H1 (cell line): ENCODE data around the gene HAS3. TPM values are rescaled to one million over a fixed set of nuclear protein-coding genes. Genes with fewer than 3 reads are reported as not detected.
A peak's percentile ranks its signal among the peaks of the same experiment; 100 is the strongest.

Experiments
- CTCF ChIA-PET: fragments of 300-600 bp; sonication (Branson Sonifier 250); formaldehyde crosslinking; loops from one replicate; lab custom pipeline; 2021; ENCODE audit not compliant: partially characterized antibody; lab: Charles Lee
- POLR2A ChIA-PET: fragments of 300-600 bp; sonication (Branson Sonifier 250); formaldehyde crosslinking; loops from one replicate; lab custom pipeline; 2021; ENCODE audit warnings: inconsistent platforms; ENCODE audit not compliant: partially characterized antibody; lab: Charles Lee
- DNase-seq, 2 experiments: peaks; one replicate each; pipeline versions ENCODE4 v3.0.0 to v3.0.0-alpha.2; 2010 to 2022; ENCODE audit warnings: low spot score in 2 of 2, low read depth in 1 of 2, mixed read lengths in 1 of 2
- FAIRE-seq: peaks from 2 replicates; lab custom pipeline; 2011; peaks lifted over from hg19 to GRCh38; lab: Jason Lieb, UNC
- H2AFZ ChIP-seq: 2 replicates; pipeline ENCODE4 v1.8.1; 2012; ENCODE audit warnings: low read length, inconsistent platforms
- H2AK5ac ChIP-seq: 2 replicates; pipeline ENCODE4 v1.6.1; 2013; ENCODE audit warnings: low read depth, low read length
- H2BK120ac ChIP-seq: replicated peaks from 2 replicates; pipeline ENCODE3; 2013; ENCODE audit warnings: low read depth, low read length, inconsistent platforms
- H2BK12ac ChIP-seq: 2 replicates; pipeline ENCODE4 v1.6.1; 2013; ENCODE audit warnings: low read depth, low read length
- H2BK15ac ChIP-seq: 2 replicates; pipeline ENCODE4 v1.6.1; 2013; ENCODE audit warnings: low read length
- H2BK20ac ChIP-seq: 2 replicates; pipeline ENCODE4 v1.6.1; 2013; ENCODE audit warnings: low read length
- H2BK5ac ChIP-seq: 2 replicates; pipeline ENCODE4 v1.6.1; 2013; ENCODE audit warnings: low read depth, low read length
- H3K14ac ChIP-seq: 2 replicates; pipeline ENCODE4 v1.6.1; 2013; ENCODE audit warnings: inconsistent platforms; ENCODE audit not compliant: insufficient read length
- H3K18ac ChIP-seq: 2 replicates; pipeline ENCODE4 v1.6.1; 2013; ENCODE audit warnings: low read length; ENCODE audit errors: extremely low read depth
- H3K23ac ChIP-seq: 2 replicates; pipeline ENCODE4 v1.6.1; 2013; ENCODE audit warnings: inconsistent platforms; ENCODE audit not compliant: insufficient read length
- H3K23me2 ChIP-seq: 2 replicates; pipeline ENCODE4 v1.6.1; 2013; ENCODE audit warnings: low read depth, low read length
- H3K27ac ChIP-seq: 2 replicates; pipeline ENCODE4 v1.6.1; 2011; ENCODE audit warnings: low read depth, low read length, inconsistent platforms
- H3K27me3 ChIP-seq, 4 experiments: replicated peaks in 1 of 4; 1 replicate in 1 of 4; 2 replicates in 3 of 4; pipeline versions ENCODE4 v1.6.1 to v1.8.1; 2011 to 2013; ENCODE audit warnings: low read length in 3 of 4, mild to moderate bottlenecking in 3 of 4, inconsistent platforms in 2 of 4, mixed read lengths in 2 of 4, moderate library complexity in 1 of 4; ENCODE audit not compliant: control insufficient read depth in 3 of 4, insufficient read depth in 3 of 4; ENCODE audit errors: extremely low read depth in 1 of 4
- H3K36me3 ChIP-seq, 4 experiments: 2 replicates each; pipeline versions ENCODE4 v1.6.1 to v1.8.1; 2011 to 2013; ENCODE audit warnings: mild to moderate bottlenecking in 4 of 4, low read length in 3 of 4, moderate library complexity in 2 of 4, control low read depth in 1 of 4, inconsistent platforms in 1 of 4; ENCODE audit not compliant: insufficient read depth in 4 of 4, control insufficient read depth in 2 of 4
- H3K4ac ChIP-seq: replicated peaks from 2 replicates; pipeline ENCODE3; 2013; ENCODE audit warnings: low read length, low read depth, mixed read lengths, inconsistent platforms; ENCODE audit not compliant: insufficient read length
- H3K4me1 ChIP-seq, 4 experiments: replicated peaks in 1 of 4; 1 replicate in 1 of 4; 2 replicates in 3 of 4; pipeline versions ENCODE4 v1.6.1 to v1.8.1; 2011 to 2013; ENCODE audit warnings: low read length in 3 of 4, inconsistent platforms in 2 of 4, mixed read lengths in 1 of 4; ENCODE audit not compliant: insufficient read depth in 4 of 4, control insufficient read depth in 3 of 4
- H3K4me2 ChIP-seq, 2 experiments: 2 replicates each; pipeline versions ENCODE4 v1.6.1 to v1.8.1; 2011 to 2013; ENCODE audit warnings: low read depth in 2 of 2, low read length in 2 of 2, control low read depth in 1 of 2, inconsistent platforms in 1 of 2, mild to moderate bottlenecking in 1 of 2; ENCODE audit not compliant: insufficient read depth in 1 of 2
- H3K4me3 ChIP-seq, 4 experiments: fragments of 200-600, 300-600 bp in 1 of 4; sonication (generic), shearing (Covaris generic), sonication (Bioruptor Twin) in 1 of 4; 2 replicates each; pipeline versions ENCODE4 v1.5.1 to v1.8.1; 2011 to 2016; ENCODE audit warnings: low read length in 4 of 4, low read depth in 3 of 4, control low read depth in 2 of 4, inconsistent platforms in 2 of 4, mild to moderate bottlenecking in 2 of 4, mixed read lengths in 1 of 4, moderate library complexity in 1 of 4; ENCODE audit not compliant: insufficient read depth in 2 of 4; ENCODE audit errors: extremely low read depth in 1 of 4
- H3K56ac ChIP-seq: replicated peaks from 2 replicates; pipeline ENCODE3; 2013; ENCODE audit warnings: low read depth, mild to moderate bottlenecking, mixed read lengths, low read length, inconsistent platforms; ENCODE audit not compliant: insufficient read length
- H3K79me1 ChIP-seq: 2 replicates; pipeline ENCODE4 v1.6.1; 2013; ENCODE audit warnings: low read depth, low read length, control low read depth
- H3K79me2 ChIP-seq, 2 experiments: 2 replicates each; pipeline versions ENCODE4 v1.6.1 to v1.8.1; 2012 to 2013; ENCODE audit warnings: low read length in 2 of 2, mild to moderate bottlenecking in 2 of 2, inconsistent platforms in 1 of 2; ENCODE audit not compliant: insufficient read depth in 2 of 2, control insufficient read depth in 1 of 2
- H3K9ac ChIP-seq, 4 experiments: replicated peaks in 1 of 4; 1 replicate in 1 of 4; 2 replicates in 3 of 4; pipeline versions ENCODE4 v1.6.1 to v1.8.1; 2011 to 2013; ENCODE audit warnings: low read depth in 3 of 4, low read length in 3 of 4, control low read depth in 2 of 4, mild to moderate bottlenecking in 2 of 4, moderate library complexity in 2 of 4, inconsistent platforms in 1 of 4; ENCODE audit errors: extremely low read depth in 1 of 4
- H3K9me3 ChIP-seq, 2 experiments: 2 replicates each; pipeline versions ENCODE4 v1.6.1 to v1.8.1; 2012 to 2013; ENCODE audit warnings: mild to moderate bottlenecking in 2 of 2, moderate library complexity in 2 of 2, control low read depth in 1 of 2, inconsistent platforms in 1 of 2, low read depth in 1 of 2, low read length in 1 of 2, mixed read lengths in 1 of 2; ENCODE audit not compliant: insufficient read depth in 2 of 2
- H4K20me1 ChIP-seq, 2 experiments: replicated peaks in 1 of 2; 2 replicates each; pipeline versions ENCODE3 to v1.8.1; 2011 to 2013; ENCODE audit warnings: inconsistent platforms in 2 of 2, low read length in 2 of 2, mild to moderate bottlenecking in 1 of 2; ENCODE audit not compliant: insufficient read depth in 2 of 2, control insufficient read depth in 1 of 2
- H4K5ac ChIP-seq: 2 replicates; pipeline ENCODE4 v1.6.1; 2013; ENCODE audit warnings: low read length, low read depth, mixed read lengths, inconsistent platforms; ENCODE audit not compliant: insufficient read length
- H4K8ac ChIP-seq: 2 replicates; pipeline ENCODE4 v1.8.0; 2013; ENCODE audit warnings: mild to moderate bottlenecking, moderate library complexity, low read length, inconsistent platforms; ENCODE audit not compliant: insufficient read depth; ENCODE audit errors: extremely low read depth
- H4K91ac ChIP-seq: replicated peaks from 2 replicates; pipeline ENCODE3; 2013; ENCODE audit warnings: low read length, mixed read lengths, inconsistent platforms; ENCODE audit not compliant: insufficient read length
- ASH2L ChIP-seq: fragments of 200-600, 300-600 bp; sonication (generic); IDR thresholded peaks from one replicate; pipeline ENCODE4 v1.7.1; 2017; ENCODE audit warnings: low read length
- CBX8 ChIP-seq: fragments of 300-800, 300-1000 bp; sonication (generic); IDR thresholded peaks from 2 replicates; pipeline ENCODE4 v1.7.1; 2016; ENCODE audit warnings: low read depth, low read length, borderline replicate concordance
- CHD1 ChIP-seq: IDR thresholded peaks from 2 replicates; pipeline ENCODE4 v1.6.1; 2012; ENCODE audit warnings: low read depth, low read length, improper control_type of control experiment
- CREB1 ChIP-seq: IDR thresholded peaks from 2 replicates; pipeline ENCODE4 v1.6.1; 2012; ENCODE audit warnings: inconsistent platforms
- EP300 ChIP-seq, 2 experiments: IDR thresholded peaks; 1 replicate in 1 of 2; 2 replicates in 1 of 2; pipeline ENCODE4 v1.6.1; 2011 to 2012; ENCODE audit warnings: low read depth in 2 of 2, low read length in 2 of 2, mild to moderate bottlenecking in 2 of 2, borderline replicate concordance in 1 of 2, inconsistent platforms in 1 of 2, moderate library complexity in 1 of 2
- EZH2 ChIP-seq: fragments of 200-600 bp; sonication (generic); IDR thresholded peaks from 2 replicates; pipeline ENCODE4 v1.7.1; 2012; ENCODE audit warnings: low read depth, mild to moderate bottlenecking, moderate library complexity, low read length, inconsistent platforms; ENCODE audit not compliant: severe bottlenecking
- JUN ChIP-seq: IDR thresholded peaks from 2 replicates; pipeline ENCODE4 v1.6.1; 2011; ENCODE audit warnings: low read depth, mild to moderate bottlenecking, improper control_type of control experiment, low read length
- RXRA ChIP-seq: IDR thresholded peaks from 2 replicates; pipeline ENCODE4 v1.6.1; 2011; ENCODE audit warnings: low read depth, mild to moderate bottlenecking, low read length, moderate library complexity; ENCODE audit not compliant: insufficient read depth
- SIN3A ChIP-seq, 2 experiments: IDR thresholded peaks in 1 of 2; conservative IDR thresholded peaks in 1 of 2; 2 replicates each; pipeline ENCODE4 v1.6.1; 2011 to 2012; ENCODE audit warnings: low read length in 2 of 2, improper control_type of control experiment in 1 of 2, low read depth in 1 of 2, mild to moderate bottlenecking in 1 of 2
- SP1 ChIP-seq: IDR thresholded peaks from 2 replicates; pipeline ENCODE4 v1.6.1; 2011; ENCODE audit warnings: low read depth, low read length
- SP2 ChIP-seq: IDR thresholded peaks from 2 replicates; pipeline ENCODE4 v1.6.1; 2012; ENCODE audit warnings: mild to moderate bottlenecking, low read length, inconsistent platforms
- TEAD4 ChIP-seq: IDR thresholded peaks from 2 replicates; pipeline ENCODE4 v1.6.1; 2012; ENCODE audit warnings: low read depth, low read length, inconsistent platforms, mixed read lengths
- WGBS, 2 experiments: shearing (Covaris generic) in 1 of 2; methylation state at CpG; one replicate each; pipeline versions ENCODE4 v1.1.6 to v1.1.7; 2013 to 2015; ENCODE audit warnings: low lambda C conversion rate in 2 of 2, mixed read lengths in 2 of 2, inconsistent platforms in 1 of 2, low coverage in 1 of 2, missing lambda C conversion rate in 1 of 2; ENCODE audit not compliant: insufficient replicate concordance in 2 of 2, insufficient coverage in 1 of 2, insufficient read length in 1 of 2; ENCODE audit errors: extremely low coverage in 1 of 2, missing lambda C conversion rate in 1 of 2; 5-methylcytosine and 5-hydroxymethylcytosine counted together
- polyA plus RNA-seq, 7 experiments: library from polyadenylated mRNA; depleted of rRNA in 3 of 7; stranded (reverse) in 5 of 7; unstranded in 2 of 7; fragments of >200 nt in 5 of 7; fragments of 200-250 nt in 2 of 7; gene quantifications; 1 replicate in 5 of 7; 2 replicates in 1 of 7; 4 replicates in 1 of 7; pipeline versions ENCODE4 v1.2.1 to v1.2.3, GENCODE V29; 2011 to 2013; ENCODE audit warnings: missing spikeins in 2 of 7, mixed read lengths in 2 of 7
- total RNA-seq: library from RNA; stranded (reverse); fragmentation: NEBNext Ultra II Directional; extraction: Animal tissue kit (Norgen Biotek cat#: 25700); gene quantifications from 2 replicates; pipeline ENCODE4 v1.2.1, GENCODE V29; 2021
- TF ChIP-seq, protein P1 (sequence below): IDR thresholded peaks from 2 replicates; pipeline ENCODE4 v1.6.1; 2011; ENCODE audit warnings: low read length, improper control_type of control experiment

Gene HAS3
- total and polyA plus RNA-seq, 2 of the 8 experiments (the other 6 are each of a cell fraction or from before 2014, with no cell fraction given): 32.1 to 69.6 TPM

DNA sequence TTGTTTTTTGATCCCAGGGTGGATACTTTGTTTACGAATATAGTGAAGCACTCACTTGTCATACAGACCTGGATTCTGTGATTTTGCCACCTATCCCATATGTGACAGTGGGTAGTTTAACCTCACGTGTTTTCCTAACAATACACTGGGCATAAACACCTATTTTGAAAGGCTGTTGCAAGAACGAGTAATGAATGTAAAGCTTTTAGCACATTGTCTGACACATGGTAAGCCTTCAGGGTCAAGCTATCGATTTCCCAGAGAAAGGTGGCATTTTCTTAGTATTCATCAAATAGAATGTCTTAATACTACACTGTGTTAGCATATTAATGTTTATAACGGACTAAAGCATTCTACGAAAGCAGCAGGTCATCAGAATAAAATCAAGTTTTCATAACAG is 25.0 kb downstream of the HAS3 start:
- Histone ChIP-seq H2BK120ac (no peak overlapping the region), H3K27ac (no peak overlapping the region), H3K4me2 (peak overlapping the region; percentile 76 to 81), H2BK5ac (no peak overlapping the region), H2BK15ac (no peak overlapping the region), H3K23me2 (peaks cover 2% of the 10 kb centered on the region), H3K9me3 (no peaks in the 10 kb centered on the region), H3K79me1 (peaks cover 5% of the 10 kb centered on the region), H3K56ac (no peak overlapping the region), H3K18ac (no peak overlapping the region), H3K4me3 (peak overlapping the region in 3 of 4 experiments; percentile 90 to 97 (median 92); a peak in 5 of 8 replicates), H3K79me2 (peaks cover 26 to 83% of the 10 kb centered on the region in 2 experiments), H2BK12ac (no peak overlapping the region), H2AFZ (no peak overlapping the region), H3K23ac (no peak overlapping the region), H2AK5ac (no peak overlapping the region), H3K4ac (no peak overlapping the region), H4K8ac (no peak overlapping the region), H3K9ac (no peak overlapping the region), H4K5ac (no peak overlapping the region), H3K4me1 (peaks cover 2 to 12% (median 7%) of the 10 kb centered on the region in 4 experiments; a peak in 5 of 7 replicates), H3K36me3 (peaks cover 0 to 12% (median 2%) of the 10 kb centered on the region in 4 experiments; a peak in 3 of 8 replicates), H3K27me3 (no peaks in the 10 kb centered on the region), H3K14ac (no peak overlapping the region), H4K20me1 (peaks cover 6 to 7% of the 10 kb centered on the region in 2 experiments), H4K91ac (no peak overlapping the region), H2BK20ac (no peak overlapping the region)
- POLR2A ChIA-PET: interaction anchor here (0.5 to 3.7 kb wide), 14 partner anchors 10 to 288 kb away, joined by 3 to 20 read pairs (median 5); partner anchors contain the start of gene PDF
- FAIRE-seq (no peak), DNase-seq (no peak)
- WGBS, 2 experiments: 87% methylated on average over 6 of the region's 6 CpGs; no CpG with 5 or more reads in 1 of the 2 experiments
- CTCF ChIA-PET: interaction anchor here (1.1 to 2.6 kb wide), 6 partner anchors 14 to 228 kb away, joined by 3 to 17 read pairs (median 6); partner anchors contain the start of gene HAS3
- TF ChIP-seq EZH2 (no peak), CHD1 (no peak), RXRA (no peak), TEAD4 (no peak), SP1 (no peak), SIN3A (conservative IDR thresholded peaks at IDR 0.05 in 1 of 2, IDR thresholded peaks at IDR 0.05 in 1 of 2; ENCODE audit: low read depth in 1 of 2, low read length in 2 of 2) (no peak), EP300 (IDR thresholded peaks at IDR 0.05; ENCODE audit: borderline replicate concordance in 1 of 2, low read depth in 2 of 2, low read length in 2 of 2) (no peak), CBX8 (no peak), ASH2L (no peak), JUN (no peak), CREB1 (no peak), SP2 (no peak)
- TF ChIP-seq, protein P1, sequence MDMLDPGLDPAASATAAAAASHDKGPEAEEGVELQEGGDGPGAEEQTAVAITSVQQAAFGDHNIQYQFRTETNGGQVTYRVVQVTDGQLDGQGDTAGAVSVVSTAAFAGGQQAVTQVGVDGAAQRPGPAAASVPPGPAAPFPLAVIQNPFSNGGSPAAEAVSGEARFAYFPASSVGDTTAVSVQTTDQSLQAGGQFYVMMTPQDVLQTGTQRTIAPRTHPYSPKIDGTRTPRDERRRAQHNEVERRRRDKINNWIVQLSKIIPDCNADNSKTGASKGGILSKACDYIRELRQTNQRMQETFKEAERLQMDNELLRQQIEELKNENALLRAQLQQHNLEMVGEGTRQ: no peak
